AG08396 (cell line): ENCODE results near the gene PFKP.
"Not testable (repeated sequence)": the region's sequence is repeated elsewhere in the genome, so short reads cannot be mapped to it uniquely, and the experiment has no call there.

Experiments used
- DNase-seq: peaks from one replicate; pipeline ENCODE4 v3.0.0; 2012; ENCODE audit warnings: low spot score, mixed read lengths

PFKP gene

DNA sequence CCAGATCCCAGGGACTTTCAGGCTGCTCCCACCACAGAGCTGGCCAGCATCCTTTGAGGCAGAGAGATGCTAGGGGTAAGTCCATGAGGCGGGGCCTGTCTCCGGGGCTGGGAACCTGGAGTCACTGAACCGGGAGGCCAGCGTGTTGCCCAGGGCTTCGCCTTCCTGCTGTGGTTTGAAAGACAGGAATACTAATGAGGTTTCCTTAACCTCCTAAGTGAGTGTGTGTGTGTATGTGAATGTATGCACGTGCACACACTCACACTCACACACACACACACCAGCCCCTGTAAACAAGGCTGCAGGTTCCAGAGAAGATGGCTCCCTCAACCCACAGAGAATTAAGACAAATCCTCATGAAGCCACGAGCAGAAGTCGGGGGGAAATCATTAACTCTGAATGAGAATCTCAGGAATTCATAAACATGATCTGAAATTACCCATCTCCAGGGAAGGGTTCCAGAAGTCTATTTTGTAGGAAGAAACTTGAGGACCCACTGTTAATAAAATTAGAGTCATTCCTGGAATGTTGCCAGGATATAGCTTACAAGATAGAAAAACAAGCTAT lies 20.3 kb upstream of the PFKP start:
- DNase-seq, result no peak

DNA sequence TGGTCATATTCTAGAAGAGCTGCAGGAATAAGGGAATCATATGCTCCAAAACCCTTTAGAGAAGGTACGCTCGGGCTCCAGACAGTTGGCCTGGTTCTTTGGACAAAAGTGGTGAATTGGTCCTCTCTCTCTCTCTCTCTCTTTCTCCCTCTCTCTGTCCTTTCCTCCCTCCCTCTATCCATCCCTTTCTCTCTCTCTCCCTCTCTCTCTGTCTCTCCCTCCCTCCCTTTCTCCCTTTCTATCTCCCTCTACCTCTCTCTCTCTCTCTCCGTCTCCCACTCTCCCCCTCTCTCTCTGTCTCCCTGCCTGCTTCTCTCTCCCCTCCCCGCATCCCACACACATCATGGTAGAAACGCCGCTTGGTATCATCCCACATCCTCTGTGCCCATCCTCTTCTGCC lies 19.8 kb upstream of the PFKP start:
- DNase-seq, result no peak

DNA sequence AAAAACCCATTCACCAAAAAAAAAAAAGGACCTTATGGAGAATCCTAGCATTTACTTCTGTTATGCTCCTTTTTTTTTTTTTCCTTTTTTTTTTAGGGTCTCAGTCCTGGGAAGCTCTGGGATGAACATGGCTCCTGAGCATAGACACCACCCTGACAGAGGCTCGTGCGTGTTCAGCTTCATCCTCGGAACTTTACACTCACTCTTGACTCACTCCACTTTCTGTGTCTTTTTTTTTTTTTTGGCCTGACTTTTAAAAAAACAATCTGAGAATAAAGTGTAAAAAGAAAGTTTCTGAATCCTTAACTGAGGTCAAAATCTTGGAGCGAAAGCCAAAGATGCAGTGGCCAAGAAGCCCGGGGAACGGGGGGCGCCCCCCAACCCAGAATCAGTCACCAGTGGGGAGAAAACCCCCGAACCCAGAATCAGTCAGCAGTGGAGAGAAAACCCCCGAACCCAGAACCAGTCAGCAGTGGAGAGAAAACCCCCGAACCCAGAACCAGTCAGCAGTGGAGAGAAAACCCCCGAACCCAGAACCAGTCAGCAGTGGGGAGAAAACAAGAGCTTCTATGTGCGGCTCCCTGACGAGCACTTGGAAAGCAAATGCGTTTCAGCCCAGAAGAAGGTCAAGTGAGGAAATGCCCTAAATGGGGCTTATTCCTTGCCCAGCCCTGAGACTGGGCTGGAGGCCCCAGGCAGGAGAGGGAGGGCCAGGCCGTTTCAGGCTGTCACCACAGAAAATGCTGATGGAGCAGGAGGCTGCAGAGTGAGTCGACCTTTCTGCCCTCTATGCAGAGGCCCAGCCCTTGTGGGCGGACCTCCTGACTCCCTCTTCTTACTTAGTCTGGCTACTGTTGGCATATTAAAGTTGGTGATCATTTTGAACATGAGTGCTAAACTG lies 19.0 kb upstream of the PFKP start:
- no peak for DNase-seq

DNA sequence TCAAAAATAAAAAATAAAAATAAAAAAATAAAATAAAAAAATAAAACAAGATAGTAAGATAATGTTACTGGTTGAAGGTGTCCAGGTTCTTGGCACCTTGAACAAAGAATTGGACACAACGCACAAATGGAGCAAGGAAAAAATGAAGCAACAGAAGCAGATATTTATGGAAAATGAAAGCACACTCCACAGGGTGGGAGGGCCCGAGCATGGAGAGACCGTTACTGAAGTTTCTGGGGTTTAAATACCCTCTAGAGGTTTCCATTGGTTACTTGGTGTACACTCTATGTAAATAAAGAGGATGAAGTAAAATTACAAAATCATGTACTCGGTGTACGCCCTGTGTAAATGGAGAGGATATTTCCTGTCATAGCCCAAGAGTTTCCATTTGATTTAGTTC lies 15.7 kb upstream of the PFKP start:
- DNase-seq, result no peak

DNA sequence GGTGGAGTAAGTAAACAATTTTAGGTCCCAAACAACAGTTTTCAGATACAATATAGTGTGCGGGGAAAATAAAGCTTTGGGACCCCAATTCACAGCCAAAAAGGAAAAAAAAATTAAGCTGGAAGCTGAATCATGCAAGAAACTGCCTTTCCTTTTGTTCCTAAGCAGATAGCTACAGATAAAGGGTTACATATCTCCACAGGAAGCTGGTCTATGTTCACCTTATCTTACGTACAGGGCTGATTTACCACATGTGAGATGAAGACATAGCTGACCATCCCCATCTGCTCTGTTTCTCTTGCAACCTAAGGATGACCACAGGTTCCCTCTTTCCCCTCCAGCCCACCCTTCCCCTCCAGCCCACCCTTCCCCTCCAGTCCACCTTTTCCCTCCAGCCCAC lies 14.2 kb upstream of the PFKP start:
- DNase-seq, result no peak

DNA sequence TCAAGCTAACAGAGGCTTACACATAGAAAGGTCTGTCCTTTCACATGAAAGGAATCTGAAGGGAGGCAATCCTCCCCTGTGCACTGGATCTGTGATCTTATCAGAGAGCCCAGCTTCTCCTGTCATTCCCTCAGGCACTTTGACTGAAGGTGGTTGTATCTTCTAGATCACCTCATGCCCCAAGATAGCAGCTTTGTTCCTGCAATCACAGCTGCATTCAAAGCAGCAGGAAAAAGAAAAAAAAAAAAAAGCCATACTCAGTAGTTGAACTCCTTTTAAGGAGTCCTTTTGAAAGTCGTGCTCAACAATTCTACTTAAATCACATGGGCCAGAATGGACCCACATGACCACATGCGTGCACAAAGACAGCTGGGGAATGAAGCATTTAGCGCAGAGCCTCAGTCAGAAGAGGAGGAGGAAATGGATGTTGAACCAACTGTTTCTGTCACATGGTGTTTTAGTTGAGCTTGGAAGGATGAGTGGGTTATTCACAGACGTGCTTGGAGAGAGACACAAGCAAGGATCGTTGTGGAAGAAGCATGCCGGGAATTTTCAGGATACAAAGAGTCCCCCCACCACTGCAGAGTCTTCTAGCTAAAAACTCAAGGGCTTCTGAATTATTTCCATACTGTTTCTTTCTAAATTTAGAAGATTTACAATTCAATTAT lies 13.0 kb upstream of the PFKP start:
- DNase-seq, result no peak

DNA sequence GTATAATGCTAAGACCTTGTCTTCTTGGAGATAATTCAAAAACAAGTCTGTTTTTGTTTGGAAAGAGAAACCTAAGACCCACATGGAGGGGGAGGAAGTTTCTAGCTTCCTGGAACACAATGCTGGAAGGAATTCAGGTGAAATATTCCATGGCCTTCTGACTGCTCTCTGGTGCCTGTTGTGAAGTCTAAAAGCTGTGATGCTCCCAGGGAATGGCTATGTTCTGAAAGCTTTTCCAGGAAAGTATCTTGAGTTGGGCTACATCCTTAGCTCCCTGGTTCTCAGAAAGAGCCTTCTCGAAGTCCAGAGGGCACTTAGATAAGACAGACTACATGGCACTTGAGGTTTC lies 12.5 kb upstream of the PFKP start:
- DNase-seq, result no peak

DNA sequence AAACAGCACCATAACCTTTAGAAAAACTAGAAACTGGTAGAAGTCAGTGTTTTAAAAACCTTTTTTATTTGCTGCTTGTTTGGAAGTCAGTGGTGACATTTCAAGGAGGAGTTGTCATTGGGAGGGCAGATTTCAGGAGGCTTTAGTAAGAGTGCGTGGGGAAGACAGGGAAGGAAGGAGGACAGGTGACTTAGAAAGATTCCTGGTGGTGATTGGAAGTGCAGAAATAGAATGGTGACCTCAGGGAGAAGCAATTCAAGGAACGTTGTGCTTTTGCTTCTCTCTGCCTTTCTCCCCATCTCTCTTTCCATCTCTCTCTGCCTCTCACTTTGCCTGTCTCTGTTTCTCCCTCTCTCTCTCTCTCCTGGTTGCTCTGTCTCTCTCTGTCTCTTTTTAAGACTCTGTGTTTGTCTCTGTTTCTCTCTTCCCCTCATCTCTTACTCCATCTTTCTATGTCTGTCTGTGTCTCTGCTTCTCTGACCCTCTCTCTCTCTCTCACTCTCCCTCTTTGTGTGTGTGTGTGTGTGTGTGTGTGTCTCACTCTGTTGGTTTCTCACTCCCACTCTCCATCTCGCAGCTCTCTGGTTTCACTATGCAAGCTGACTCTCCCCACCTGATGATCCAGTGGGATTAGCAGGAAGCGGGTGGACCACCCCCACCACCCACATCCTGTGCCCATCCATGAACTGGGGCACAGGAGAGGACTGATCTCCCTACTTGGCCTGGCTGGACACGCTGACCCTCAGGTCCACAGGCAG lies 10.9 kb upstream of the PFKP start:
- DNase-seq, result no peak

DNA sequence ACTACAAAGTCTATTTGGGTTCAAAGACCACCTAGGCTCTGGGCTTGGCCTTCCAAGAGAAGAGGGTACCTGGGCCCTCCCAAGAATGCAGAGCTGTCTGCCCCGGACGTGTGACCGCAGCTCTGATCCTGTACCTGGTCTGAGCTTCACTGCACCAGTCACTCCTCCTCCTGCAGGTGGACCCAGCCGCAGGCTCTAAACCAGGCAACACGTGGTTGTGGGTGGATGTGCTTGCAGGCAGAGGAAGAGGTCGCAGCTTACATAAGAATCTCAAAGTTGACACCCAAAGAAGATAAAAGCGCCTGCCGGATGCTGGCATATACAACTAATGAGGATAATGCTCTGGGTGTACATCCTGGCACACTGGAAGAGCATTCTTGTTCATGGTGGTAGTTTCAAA lies 9.4 kb upstream of the PFKP start:
- DNase-seq, result no peak

DNA sequence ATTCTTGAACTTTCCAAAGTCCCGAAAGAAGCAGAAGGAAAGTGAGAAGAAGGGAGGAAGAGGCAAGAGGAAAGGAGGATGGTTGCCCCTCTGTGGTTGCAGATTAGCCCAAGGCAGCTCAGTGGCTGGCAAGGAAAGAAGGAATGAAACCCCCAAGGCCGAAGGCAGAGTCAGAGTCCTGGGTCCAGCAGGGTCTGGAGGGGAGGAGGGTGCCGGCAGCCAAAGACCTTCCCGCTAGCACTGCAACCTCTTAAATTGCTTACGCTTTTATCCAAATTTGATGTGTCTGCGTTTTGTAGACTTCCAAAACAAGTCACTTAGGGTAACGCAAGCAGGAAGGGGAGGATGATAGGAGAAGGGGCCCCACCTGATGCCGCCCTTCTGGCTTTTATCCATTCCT lies 7.4 kb upstream of the PFKP start:
- DNase-seq, result no peak

DNA sequence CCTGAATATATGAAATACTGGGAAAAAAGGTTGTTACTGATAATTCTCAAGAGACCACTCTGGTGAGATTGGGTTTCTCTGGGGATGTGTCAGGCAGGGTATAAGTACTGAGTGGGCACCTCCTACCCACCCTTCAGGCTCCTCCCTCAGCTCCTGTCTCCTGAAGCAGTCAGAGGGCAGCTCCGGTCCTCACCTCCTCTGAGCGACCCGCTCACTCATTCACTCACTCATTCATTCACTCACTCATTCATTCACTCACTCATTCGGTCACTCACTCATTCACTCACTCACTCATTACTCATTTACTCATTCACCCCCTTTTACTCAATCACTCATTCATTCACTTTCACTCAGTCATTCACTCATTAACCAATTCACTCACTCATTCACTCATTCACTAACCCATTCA lies 6.9 kb upstream of the PFKP start:
- DNase-seq, result no peak

DNA sequence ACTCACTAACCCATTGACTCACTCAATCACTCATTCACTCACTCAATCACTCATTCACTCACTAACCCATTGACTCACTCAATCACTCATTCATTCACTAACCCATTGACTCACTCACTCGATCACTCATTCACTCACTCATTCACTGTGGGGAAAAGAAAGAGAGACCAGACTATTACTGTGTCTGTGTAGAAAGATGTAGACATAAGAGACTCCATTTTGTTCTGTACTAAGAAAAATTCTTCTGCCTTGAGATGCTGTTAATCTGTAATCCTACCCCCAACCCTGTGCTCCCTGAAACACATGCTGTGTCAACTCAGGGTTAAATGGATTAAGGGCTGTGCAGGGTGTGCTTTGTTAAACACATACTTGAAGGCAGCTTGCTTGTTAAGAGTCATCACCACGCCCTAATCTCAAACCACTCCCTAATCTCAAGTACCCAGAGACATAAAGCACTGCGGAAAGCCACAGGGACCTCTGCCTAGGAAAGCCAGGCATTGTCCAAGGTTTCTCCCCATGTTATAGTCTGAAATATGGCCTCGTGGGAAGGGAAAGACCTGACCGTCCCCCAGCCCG lies 5.9 kb upstream of the PFKP start:
- DNase-seq, result not testable (repeated sequence)

DNA sequence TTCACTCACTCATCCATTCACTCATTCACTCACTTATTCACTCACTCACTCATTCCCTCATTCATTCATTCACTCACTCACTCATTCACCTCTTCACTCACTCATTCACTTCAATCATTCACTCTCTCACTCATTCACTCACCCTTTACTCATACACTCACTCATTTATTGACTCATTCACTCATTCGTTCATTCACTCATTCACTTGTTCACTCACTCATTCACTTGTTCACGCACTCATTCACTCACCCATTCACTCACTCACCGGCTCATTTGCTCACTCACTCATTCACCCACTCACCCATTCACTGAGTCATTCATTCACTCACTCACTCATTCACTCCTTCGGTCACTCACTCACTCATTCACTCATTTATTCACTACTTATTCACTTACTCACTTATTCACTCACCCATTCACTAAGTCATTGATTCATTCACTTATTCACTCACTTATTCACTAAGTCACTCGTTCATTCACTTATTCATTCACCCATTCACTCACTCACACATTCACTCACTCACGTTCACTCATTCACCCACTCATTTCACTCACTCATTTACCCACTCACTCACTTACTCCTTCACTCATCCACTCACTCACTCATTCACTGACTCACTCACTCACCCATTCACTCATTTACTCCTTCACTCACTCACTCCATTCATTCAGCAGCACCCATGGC lies 4.7 kb upstream of the PFKP start:
- no peak for DNase-seq

DNA sequence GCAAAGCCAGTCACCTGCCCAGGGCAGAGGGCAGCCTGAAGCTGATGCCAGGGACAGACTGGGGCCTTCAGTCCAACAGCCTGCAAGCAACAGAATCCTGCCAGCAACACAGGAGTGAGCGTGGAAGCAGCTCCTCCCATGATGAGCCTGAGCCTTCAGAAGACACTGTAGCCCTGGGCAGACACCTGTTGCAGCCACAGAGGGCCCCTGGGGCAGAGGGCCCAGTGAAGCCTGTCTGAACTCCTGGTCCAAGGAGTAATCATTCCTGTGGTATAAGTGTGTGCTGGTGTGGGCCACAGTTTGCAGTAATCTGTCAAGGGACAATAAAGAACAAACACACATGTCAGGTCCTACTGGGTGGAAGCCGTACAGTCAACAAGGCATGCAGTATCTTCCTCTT lies 2.9 kb upstream of the PFKP start:
- DNase-seq, result no peak

DNA sequence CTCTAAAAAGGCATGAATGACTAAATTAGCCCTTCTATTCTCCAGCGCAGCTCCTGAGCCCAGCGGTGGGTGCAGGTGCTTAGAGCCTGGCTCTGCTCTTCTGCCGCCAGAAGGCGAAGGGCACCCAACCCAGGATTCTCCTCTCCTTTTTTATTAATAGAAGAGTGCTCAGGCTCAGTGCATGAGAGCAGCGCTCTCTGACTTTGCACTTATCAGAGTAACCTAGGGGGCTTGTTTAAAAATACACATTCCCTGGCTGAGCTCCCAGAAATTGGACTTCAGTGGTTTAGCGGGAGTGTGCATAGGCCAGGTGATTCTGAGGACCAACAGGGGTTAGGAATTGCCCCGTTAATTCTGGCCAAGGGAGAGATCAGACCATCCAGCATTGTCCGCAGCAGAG lies 1.7 kb upstream of the PFKP start:
- DNase-seq, result no peak

DNA sequence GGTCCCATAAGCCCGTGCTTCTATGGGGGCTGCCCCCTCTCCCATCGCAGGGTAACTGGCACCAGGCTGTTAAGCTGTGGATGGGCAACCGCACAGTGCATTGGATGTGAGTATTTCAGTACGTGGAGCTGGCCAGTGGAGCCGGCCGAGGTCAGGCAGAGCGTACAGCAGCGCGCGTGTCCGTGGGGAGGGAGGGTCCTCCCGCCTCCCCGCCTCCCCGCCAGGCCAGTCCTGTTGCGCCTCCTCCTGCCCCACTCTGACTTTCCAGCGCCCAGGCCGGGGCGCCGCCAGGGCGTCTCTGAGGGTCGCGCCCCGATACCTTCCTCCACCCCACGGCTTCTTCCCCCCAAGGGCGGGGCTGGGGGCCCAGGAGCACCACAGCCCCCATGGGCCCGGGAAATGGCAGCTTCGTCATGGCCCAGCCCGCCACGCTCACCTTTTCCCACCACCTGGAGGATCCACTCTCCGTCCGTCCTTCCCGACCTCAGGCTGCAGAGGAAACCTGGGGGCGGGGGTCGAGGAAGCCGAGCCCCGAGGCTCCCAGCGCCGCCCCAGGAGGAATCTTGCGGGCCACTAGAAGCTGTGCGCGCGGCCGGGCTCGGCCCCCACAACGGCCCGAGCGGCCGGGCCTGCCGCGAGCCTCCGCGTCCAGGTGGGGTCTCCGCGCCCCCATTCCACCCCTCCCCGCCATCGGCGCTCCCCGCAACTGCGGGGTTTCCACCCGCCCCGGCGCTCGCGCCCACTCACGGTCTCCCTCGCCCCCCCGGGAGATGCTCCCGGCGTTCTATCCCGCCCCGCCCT lies 831 bp upstream of the PFKP start:
- DNase-seq, result no peak

DNA sequence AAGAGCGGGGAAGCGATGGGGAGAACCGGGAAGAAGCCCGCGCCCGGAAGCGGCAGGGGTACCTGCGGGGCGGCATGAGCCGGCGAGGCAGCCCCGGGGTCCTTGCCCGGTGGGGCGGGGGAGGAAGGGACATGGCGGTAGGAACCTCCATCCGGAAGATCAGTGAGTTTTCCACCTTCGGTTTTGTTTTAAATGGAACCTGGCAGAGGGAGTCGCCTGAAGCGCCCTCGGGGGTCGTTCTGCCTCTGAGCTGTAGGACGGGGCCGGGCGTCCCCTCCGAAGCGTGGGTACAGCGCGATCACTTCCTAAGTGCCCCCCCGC lies 471 bp downstream of the PFKP start:
- DNase-seq, result no peak

DNA sequence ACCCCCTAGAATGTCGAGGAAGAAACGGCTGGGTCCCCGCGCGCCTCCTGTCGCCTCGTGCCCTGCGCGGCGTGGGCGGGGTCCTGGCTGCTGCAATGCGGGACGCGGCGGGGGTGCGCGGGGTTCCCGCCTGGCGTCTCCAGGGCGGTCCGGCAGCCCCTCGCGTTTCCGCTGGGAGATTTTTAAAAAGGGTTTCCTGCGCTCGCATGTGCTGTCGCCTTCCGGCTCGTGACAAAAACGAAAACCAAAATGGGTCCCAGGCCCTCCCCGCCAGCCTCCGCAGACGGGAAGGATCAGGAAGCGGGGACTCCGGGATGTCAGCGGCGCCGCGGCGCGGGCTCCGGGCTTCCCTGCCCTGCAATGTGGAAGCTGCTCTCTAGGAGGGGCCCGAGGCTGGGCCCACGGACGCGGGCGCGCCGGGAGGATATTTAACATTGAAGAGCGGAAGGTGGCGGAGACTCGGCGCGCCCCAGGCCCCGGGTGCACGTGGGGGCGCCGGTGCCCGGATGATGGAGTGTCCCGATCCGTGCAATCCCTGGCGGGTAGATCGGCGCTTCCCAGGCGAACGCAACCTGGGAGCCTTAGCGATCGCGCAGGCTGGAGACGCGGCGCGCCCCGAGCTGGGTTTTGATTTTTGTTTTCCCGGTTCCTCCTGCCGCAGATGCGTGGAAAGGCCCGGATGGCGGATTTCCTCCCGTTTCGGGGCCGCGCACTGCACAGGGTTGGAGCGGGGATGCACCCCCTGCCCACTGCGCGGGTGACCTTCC lies 1.0 kb downstream of the PFKP start:
- DNase-seq, result peak; percentile 76

DNA sequence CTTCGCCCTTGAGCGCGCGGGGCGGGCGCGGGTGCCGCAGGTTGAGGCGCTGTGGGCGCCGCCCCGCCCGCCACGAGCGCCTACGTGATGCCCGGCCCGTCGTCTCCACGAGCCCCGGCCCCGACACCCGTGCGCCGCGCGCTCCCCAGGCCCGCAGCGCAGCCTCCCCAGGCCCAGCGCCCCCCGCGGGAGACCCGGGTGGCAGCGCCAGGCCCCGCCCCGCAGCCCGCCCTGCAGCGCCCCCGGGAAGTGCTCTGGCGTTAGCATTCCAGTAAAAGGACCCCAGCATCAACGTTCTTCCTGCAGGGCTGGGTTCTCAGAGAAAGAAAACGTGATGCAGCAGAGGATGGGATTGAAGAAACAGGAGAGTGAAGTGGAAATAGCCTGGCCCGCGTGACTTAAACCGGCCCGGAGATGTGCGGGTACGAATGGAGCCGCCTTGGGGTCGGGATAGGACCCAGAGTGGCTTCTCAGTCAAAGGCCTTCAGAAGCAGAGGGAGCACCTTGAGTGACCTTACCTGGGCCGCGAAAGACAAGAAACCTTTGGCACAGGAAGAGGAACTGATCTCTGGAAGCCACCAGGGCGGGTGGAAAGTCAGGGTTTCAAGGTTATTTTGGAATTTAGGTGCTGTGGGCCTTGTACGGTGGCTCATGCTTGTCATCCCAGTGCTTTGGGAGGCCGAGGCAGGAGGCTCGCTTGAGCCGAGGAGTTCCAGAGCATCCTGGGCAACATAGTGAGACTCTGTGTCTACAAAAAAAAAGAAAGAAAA lies 1.8 kb downstream of the PFKP start:
- peak; percentile 56 for DNase-seq

DNA sequence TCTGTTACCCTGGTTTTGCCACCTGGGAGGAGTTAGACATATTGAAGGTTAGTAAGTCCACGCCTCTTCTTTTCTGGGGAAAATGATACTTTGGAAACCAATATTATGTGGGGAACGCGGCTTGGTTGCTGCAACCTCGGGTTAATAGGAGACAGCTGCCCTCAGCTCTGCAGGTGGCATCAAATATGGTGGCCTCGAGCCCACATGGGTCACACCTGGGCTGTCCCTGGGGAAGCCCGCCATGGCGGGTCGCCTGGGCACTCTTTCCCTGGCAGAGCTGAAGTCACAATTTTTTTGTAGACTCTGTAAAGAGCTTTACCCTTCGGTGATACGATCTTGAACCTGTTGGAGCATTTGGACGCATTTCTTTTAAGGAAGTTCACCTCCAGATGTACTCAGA lies 2.5 kb downstream of the PFKP start:
- DNase-seq, result no peak
